OCI-LY3 (cell line): ENCODE measurements around the gene PTPRN2.

Experiments used
- EZH2phosphoT487 ChIP-seq: fragments of 200-600 bp; shearing (Covaris generic); IDR thresholded peaks from 2 replicates; pipeline ENCODE4 v1.6.1; 2018; ENCODE audit warnings: antibody characterized with exemption, mixed run types, low read depth
- TF ChIP-seq, protein P1 (sequence below): fragments of 200-600, 300-600 bp; sonication (generic); IDR thresholded peaks from 2 replicates; pipeline ENCODE4 v1.5.1; 2014; ENCODE audit warnings: antibody characterized with exemption, low read length, low read depth

DNA sequence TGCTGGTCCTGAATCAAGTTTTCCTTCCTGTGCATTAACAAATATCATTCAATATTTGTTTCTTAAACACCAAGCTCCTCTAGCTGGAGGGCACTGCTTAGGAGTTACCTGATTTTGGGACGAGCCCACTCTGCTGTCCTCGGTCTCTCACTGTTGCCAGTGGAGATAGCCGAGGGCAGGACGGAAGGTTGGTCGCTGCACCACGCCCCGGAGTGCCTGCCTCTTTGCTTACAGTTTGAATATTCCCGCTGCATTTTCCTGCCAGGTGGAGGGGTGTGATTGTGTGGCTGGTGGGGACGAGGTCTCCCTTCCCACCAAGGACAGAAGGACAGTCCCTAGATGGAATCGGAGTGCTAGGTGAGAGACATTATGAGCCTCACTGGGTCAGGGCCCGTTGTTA, 1049.3 kb downstream of the PTPRN2 start:
- TF ChIP-seq, protein P1, sequence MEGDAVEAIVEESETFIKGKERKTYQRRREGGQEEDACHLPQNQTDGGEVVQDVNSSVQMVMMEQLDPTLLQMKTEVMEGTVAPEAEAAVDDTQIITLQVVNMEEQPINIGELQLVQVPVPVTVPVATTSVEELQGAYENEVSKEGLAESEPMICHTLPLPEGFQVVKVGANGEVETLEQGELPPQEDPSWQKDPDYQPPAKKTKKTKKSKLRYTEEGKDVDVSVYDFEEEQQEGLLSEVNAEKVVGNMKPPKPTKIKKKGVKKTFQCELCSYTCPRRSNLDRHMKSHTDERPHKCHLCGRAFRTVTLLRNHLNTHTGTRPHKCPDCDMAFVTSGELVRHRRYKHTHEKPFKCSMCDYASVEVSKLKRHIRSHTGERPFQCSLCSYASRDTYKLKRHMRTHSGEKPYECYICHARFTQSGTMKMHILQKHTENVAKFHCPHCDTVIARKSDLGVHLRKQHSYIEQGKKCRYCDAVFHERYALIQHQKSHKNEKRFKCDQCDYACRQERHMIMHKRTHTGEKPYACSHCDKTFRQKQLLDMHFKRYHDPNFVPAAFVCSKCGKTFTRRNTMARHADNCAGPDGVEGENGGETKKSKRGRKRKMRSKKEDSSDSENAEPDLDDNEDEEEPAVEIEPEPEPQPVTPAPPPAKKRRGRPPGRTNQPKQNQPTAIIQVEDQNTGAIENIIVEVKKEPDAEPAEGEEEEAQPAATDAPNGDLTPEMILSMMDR, result no peak
- TF ChIP-seq EZH2phosphoT487, result no peak
